H9 (cell line): ENCODE measurements around the gene IFT172. TPM values are rescaled to one million over a fixed set of nuclear protein-coding genes. Genes with fewer than 3 reads are reported as not detected.

Experiments
- DNase-seq: peaks from one replicate; pipeline ENCODE4 v3.0.0-alpha.2; 2017
- H2AFZ ChIP-seq: one replicate; pipeline ENCODE4 v1.6.1; 2013; ENCODE audit warnings: mild to moderate bottlenecking, low read length, control low read depth, moderate library complexity
- H2AK5ac ChIP-seq: 2 replicates; pipeline ENCODE4 v1.6.1; 2013; ENCODE audit warnings: low read length, control low read depth, mixed read lengths; ENCODE audit not compliant: insufficient read length
- H2BK120ac ChIP-seq: one replicate; pipeline ENCODE4 v1.6.1; 2013; ENCODE audit warnings: low read depth, mild to moderate bottlenecking, low read length, control low read depth, inconsistent platforms; ENCODE audit not compliant: poor library complexity, severe bottlenecking
- H2BK12ac ChIP-seq: 2 replicates; pipeline ENCODE4 v1.6.1; 2013; ENCODE audit warnings: low read length, control low read depth, mixed read lengths, low read depth; ENCODE audit not compliant: insufficient read length
- H2BK15ac ChIP-seq: 2 replicates; pipeline ENCODE4 v1.6.1; 2013; ENCODE audit warnings: low read depth, low read length, control low read depth
- H2BK20ac ChIP-seq: one replicate; pipeline ENCODE4 v1.6.1; 2013; ENCODE audit warnings: low read depth, mild to moderate bottlenecking, low read length, control low read depth, inconsistent platforms; ENCODE audit not compliant: poor library complexity, severe bottlenecking
- H2BK5ac ChIP-seq: 2 replicates; pipeline ENCODE4 v1.6.1; 2013; ENCODE audit warnings: low read length, control low read depth, mixed read lengths; ENCODE audit not compliant: insufficient read length
- H3K14ac ChIP-seq: 2 replicates; pipeline ENCODE4 v1.6.1; 2013; ENCODE audit warnings: low read length, control low read depth; ENCODE audit not compliant: insufficient read depth
- H3K18ac ChIP-seq: 2 replicates; pipeline ENCODE4 v1.6.1; 2013; ENCODE audit warnings: low read depth, mild to moderate bottlenecking, mixed read lengths, low read length, control low read depth; ENCODE audit not compliant: insufficient read length
- H3K23ac ChIP-seq: 2 replicates; pipeline ENCODE4 v1.6.1; 2013; ENCODE audit warnings: low read length, control low read depth, mixed read lengths, low read depth; ENCODE audit not compliant: insufficient read length
- H3K23me2 ChIP-seq: 2 replicates; pipeline ENCODE4 v1.6.1; 2013; ENCODE audit warnings: low read depth, mild to moderate bottlenecking, mixed read lengths, low read length, control low read depth; ENCODE audit not compliant: insufficient read length, poor library complexity, severe bottlenecking
- H3K27ac ChIP-seq: 2 replicates; pipeline ENCODE4 v1.5.1; 2013; ENCODE audit warnings: low read length, control low read depth, mixed read lengths, low read depth; ENCODE audit not compliant: insufficient read length
- H3K27me3 ChIP-seq: 2 replicates; pipeline ENCODE4 v1.6.1; 2013; ENCODE audit warnings: low read length, control low read depth, inconsistent platforms; ENCODE audit not compliant: insufficient read depth
- H3K4ac ChIP-seq: 2 replicates; pipeline ENCODE4 v1.6.1; 2013; ENCODE audit warnings: low read depth, mild to moderate bottlenecking, control low read depth, inconsistent platforms, low read length, moderate library complexity
- H3K4me1 ChIP-seq: 2 replicates; pipeline ENCODE4 v1.6.1; 2013; ENCODE audit warnings: low read length, control low read depth, inconsistent platforms; ENCODE audit not compliant: insufficient read depth
- H3K4me2 ChIP-seq: 2 replicates; pipeline ENCODE4 v1.6.1; 2013; ENCODE audit warnings: low read length, control low read depth, mixed read lengths; ENCODE audit not compliant: insufficient read length, insufficient read depth
- H3K56ac ChIP-seq: 2 replicates; pipeline ENCODE4 v1.6.1; 2013; ENCODE audit warnings: low read depth, mild to moderate bottlenecking, mixed read lengths, low read length, control low read depth; ENCODE audit not compliant: insufficient read length
- H3K79me1 ChIP-seq: 2 replicates; pipeline ENCODE4 v1.6.1; 2013; ENCODE audit warnings: low read depth, mild to moderate bottlenecking, moderate library complexity, low read length, control low read depth, inconsistent platforms; ENCODE audit not compliant: insufficient read depth, poor library complexity, severe bottlenecking
- H3K79me2 ChIP-seq: 2 replicates; pipeline ENCODE4 v1.6.1; 2013; ENCODE audit warnings: low read length, control low read depth, inconsistent platforms; ENCODE audit not compliant: insufficient read depth
- H3K9ac ChIP-seq: 2 replicates; pipeline ENCODE4 v1.6.1; 2013; ENCODE audit warnings: low read length, control low read depth, mixed read lengths; ENCODE audit not compliant: insufficient read length; ENCODE audit errors: extremely low read depth
- H3K9me3 ChIP-seq: one replicate; pipeline ENCODE4 v1.6.1; 2013; ENCODE audit warnings: low read depth, low read length, inconsistent platforms; ENCODE audit not compliant: control insufficient read depth
- H3T11ph ChIP-seq: one replicate; pipeline ENCODE4 v1.6.1; 2013; ENCODE audit warnings: mild to moderate bottlenecking, low read length, control low read depth, inconsistent platforms
- H4K20me1 ChIP-seq: one replicate; pipeline ENCODE4 v1.6.1; 2013; ENCODE audit not compliant: control insufficient read depth, insufficient read length, insufficient read depth
- H4K5ac ChIP-seq: 2 replicates; pipeline ENCODE4 v1.6.1; 2013; ENCODE audit warnings: low read depth, mild to moderate bottlenecking, mixed read lengths, low read length, control low read depth; ENCODE audit not compliant: insufficient read length
- H4K8ac ChIP-seq: replicated peaks from 2 replicates; pipeline ENCODE4 v1.6.1; 2013; ENCODE audit warnings: low read length, control low read depth, mixed read lengths, low read depth; ENCODE audit not compliant: insufficient read length
- H4K91ac ChIP-seq: 2 replicates; pipeline ENCODE4 v1.6.1; 2013; ENCODE audit warnings: low read depth, mild to moderate bottlenecking, moderate library complexity, mixed read lengths, low read length, control low read depth; ENCODE audit not compliant: insufficient read length
- H3K27ac Mint-ChIP-seq, 3 experiments: 2 replicates in 2 of 3; 3 replicates in 1 of 3; pipeline ENCODE4 v1.8.0; 2020 to 2021; ENCODE audit warnings: mixed read lengths in 3 of 3, mild to moderate bottlenecking in 1 of 3, moderate library complexity in 1 of 3
- H3K27me3 Mint-ChIP-seq: 2 replicates; pipeline ENCODE4 v1.8.0; 2021; ENCODE audit warnings: low read depth, mild to moderate bottlenecking, moderate library complexity, mixed read lengths
- H3K36me3 Mint-ChIP-seq, 3 experiments: 2 replicates in 2 of 3; 3 replicates in 1 of 3; pipeline ENCODE4 v1.8.0; 2020 to 2021; ENCODE audit warnings: low read depth in 3 of 3, mixed read lengths in 3 of 3; ENCODE audit not compliant: insufficient read depth in 1 of 3
- H3K4me1 Mint-ChIP-seq, 2 experiments: 2 replicates each; pipeline ENCODE4 v1.8.0; 2020; ENCODE audit warnings: mixed read lengths in 2 of 2
- H3K4me3 Mint-ChIP-seq, 2 experiments: 2 replicates in 1 of 2; 3 replicates in 1 of 2; pipeline ENCODE4 v1.8.0; 2020 to 2021; ENCODE audit warnings: mild to moderate bottlenecking in 2 of 2, mixed read lengths in 2 of 2, moderate library complexity in 1 of 2
- H3K9me3 Mint-ChIP-seq, 2 experiments: 2 replicates in 1 of 2; 3 replicates in 1 of 2; pipeline ENCODE4 v1.8.0; 2020; ENCODE audit warnings: mild to moderate bottlenecking in 2 of 2, mixed read lengths in 2 of 2, moderate library complexity in 1 of 2
- CTCF ChIP-seq: fragments of 200-600 bp; sonication (generic); conservative IDR thresholded peaks from 3 replicates; pipeline ENCODE4 v1.8.0; 2021; ENCODE audit warnings: antibody characterized with exemption, mild to moderate bottlenecking
- WGBS: extraction: QIAGEN DNeasy Blood & Tissue Kit; methylation state at CpG from one replicate; pipeline ENCODE4 v1.1.7; 2013; ENCODE audit warnings: missing lambda C conversion rate, low lambda C conversion rate, mixed read lengths; ENCODE audit not compliant: insufficient read length; ENCODE audit errors: extremely low coverage; 5-methylcytosine and 5-hydroxymethylcytosine counted together
- total RNA-seq: library from RNA; stranded (reverse); gene quantifications from 2 replicates; pipeline ENCODE4 v1.2.1, GENCODE V29; 2021

The IFT172 gene
- total RNA-seq, 1 experiment from 2014 or later, result 15.5 TPM

- Mint-ChIP-seq H3K27me3 (no peaks in the 10 kb centered on the region), H3K4me1 (peaks cover under 1% of the 10 kb centered on the region in 2 experiments), H3K27ac (no peak overlapping the region), H3K36me3 (peaks cover 10 to 59% (median 40%) of the 10 kb centered on the region in 3 experiments; a peak in 6 of 7 replicates), H3K9me3 (no peaks in the 10 kb centered on the region), H3K4me3 (no peak overlapping the region)
- H3K9ac ChIP-seq, result no peak overlapping the region
- H2AK5ac ChIP-seq, result no peak overlapping the region
- H4K5ac ChIP-seq, result no peak overlapping the region
- H2BK20ac ChIP-seq, result no peak overlapping the region
- no peak overlapping the region for H3T11ph ChIP-seq
- H3K14ac ChIP-seq, result no peak overlapping the region
- no peaks in the 10 kb centered on the region for H3K27me3 ChIP-seq
- H3K23me2 ChIP-seq, result no peaks in the 10 kb centered on the region
- H2BK15ac ChIP-seq, result no peak overlapping the region
- H3K4me1 ChIP-seq, result no peaks in the 10 kb centered on the region
- H3K4ac ChIP-seq, result no peak overlapping the region
- no peak overlapping the region for H2BK120ac ChIP-seq
- H3K23ac ChIP-seq, result no peak overlapping the region
- H3K79me2 ChIP-seq, result no peaks in the 10 kb centered on the region
- H4K8ac ChIP-seq, result no peak overlapping the region
- H2AFZ ChIP-seq, result no peak overlapping the region
- no peaks in the 10 kb centered on the region for H4K20me1 ChIP-seq
- no peak overlapping the region for H3K27ac ChIP-seq
- H2BK5ac ChIP-seq, result no peak overlapping the region
- no peaks in the 10 kb centered on the region for H3K9me3 ChIP-seq
- no peaks in the 10 kb centered on the region for H3K79me1 ChIP-seq
- no peak overlapping the region for H4K91ac ChIP-seq
- H2BK12ac ChIP-seq, result no peak overlapping the region
- no peak overlapping the region for H3K4me2 ChIP-seq
- WGBS, result no CpG with 5 or more reads among the region's 3 CpGs
- DNase-seq, result no peak
- TF ChIP-seq CTCF, result no peak
- no peak overlapping the region for H3K56ac ChIP-seq
- no peak overlapping the region for H3K18ac ChIP-seq
These were observed 41.2 kb downstream of the IFT172 start for GRCh38 chr2:27448381-27448780.
